NCI-H128 (cell line): ENCODE results near the gene DPP6.
"Not testable (repeated sequence)": the region's sequence is repeated elsewhere in the genome, so short reads cannot be mapped to it uniquely, and the experiment has no call there.

Experiments used
- DNase-seq: peaks from one replicate; lab custom pipeline; 2025; ENCODE audit not compliant: unreplicated experiment; lab: John Stamatoyannopoulos, UW

The DPP6 gene

DNA sequence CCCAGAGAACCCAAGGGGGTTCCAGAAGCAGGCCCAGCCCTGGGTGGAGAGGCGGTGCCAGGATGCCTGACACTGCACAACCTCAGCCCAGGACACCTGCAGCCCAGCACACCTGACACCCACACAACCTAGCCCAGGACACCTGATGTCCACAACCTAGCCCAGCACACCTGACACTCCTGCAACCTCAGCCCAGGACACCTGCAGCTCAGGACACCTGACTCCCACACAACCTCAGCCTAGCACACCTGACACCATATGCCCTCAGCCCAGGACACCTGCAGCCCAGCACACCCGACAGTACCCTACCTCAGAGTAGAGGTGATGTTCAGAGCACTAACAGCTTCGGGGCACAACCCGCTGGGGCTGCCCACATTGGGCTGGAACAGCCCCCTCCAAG is 863.4 kb downstream of the DPP6 start:
- DNase-seq: no peak

- DNase-seq: no peak
Measured at GRCh38 chr7:154916381-154916780, 864.2 kb downstream of the DPP6 start.

DNA sequence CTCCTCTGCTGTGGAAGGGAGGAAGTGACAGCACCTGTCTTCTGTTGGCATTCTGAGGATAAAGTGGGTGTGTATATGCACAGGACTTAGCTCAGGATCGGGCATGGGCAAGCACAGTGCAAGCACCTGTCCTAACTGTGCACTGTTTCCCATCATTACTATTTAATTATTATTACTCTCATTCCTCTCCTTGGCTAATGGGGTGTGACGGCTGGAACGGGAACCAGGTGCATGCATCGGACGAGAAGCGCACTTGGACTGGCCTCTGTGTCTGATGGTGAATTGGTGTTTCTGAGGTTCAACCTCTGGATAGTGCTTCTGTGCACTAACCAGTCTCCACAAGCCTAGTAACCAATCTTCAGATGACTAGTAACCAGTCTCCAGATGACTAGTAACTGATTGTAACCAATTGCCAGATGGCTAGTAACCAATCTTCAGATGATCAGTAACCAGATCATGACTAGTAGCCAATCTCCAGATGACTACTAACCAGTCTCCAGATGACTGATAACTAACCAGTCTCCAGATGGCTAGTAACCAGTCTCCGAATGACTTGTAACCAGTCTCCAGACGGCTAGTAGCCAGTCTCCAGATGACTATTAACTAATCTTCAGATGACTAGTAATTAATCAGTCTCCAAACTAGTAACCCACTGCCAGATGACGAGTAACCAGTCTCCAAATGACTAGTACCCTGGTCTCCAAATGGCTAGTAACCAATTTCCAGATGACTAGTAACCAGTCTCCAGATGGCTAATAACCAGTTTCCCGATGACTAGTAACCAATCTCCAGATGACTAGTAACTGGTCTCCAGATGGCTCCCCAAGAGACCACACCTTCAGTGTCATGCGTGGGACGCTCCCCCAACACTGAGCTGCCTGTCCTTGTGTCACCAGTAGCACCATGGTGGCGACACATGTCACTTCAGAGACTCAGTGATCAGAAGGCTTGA is 864.9 kb downstream of the DPP6 start:
- no peak for DNase-seq

GRCh38 chr7:154917808-154918160 is 865.6 kb downstream of the DPP6 start:
- no peak for DNase-seq

DNA sequence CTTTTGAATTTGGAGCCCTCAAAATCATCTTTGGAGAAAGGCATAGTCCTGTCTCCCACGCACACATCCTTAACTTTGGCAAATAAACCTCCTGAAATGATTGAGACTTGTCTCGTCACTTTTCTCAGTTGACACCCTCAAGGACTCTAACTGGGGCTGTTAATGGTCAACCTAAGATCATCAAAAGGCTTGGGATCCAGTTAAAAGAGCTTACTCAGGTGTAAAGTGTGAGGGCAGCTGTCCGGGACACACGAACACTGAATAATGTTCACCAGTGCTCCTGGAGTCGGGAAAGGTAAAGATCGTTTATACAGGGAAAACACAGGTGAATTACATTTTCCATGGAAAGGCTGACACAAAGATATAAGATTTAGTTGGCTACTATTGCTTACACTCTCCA is 866.1 kb downstream of the DPP6 start:
- DNase-seq: no peak

GRCh38 chr7:154918741-154919140 is 866.5 kb downstream of the DPP6 start:
- DNase-seq: no peak

- no peak for DNase-seq
Measured at GRCh38 chr7:154919344-154920225, 867.4 kb downstream of the DPP6 start.

DNA sequence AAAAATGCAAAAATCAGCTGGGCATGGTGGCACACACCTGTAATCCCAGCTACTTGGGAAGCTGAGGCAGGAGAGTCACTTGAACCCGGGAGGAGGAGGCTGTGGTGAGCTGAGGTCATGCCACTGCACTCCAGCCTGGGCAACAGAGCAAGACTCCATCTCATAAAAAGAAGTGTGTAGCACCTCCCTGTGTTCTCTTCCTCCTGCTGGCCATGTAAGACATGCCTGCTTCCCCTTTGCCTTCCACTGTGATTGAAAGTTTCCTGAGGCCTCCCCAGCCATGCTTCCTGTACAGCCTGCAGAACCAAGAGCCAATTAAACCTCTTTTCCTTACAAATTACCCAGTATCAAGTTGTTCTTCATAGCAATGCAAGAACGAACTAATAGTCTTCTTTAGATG is 870.3 kb downstream of the DPP6 start:
- not testable (repeated sequence) for DNase-seq

- DNase-seq: peak; percentile 66
Measured at GRCh38 chr7:154927624-154928125, 875.5 kb downstream of the DPP6 start.

GRCh38 chr7:154928136-154929005 is 876.2 kb downstream of the DPP6 start:
- peak; percentile 64 for DNase-seq

DNA sequence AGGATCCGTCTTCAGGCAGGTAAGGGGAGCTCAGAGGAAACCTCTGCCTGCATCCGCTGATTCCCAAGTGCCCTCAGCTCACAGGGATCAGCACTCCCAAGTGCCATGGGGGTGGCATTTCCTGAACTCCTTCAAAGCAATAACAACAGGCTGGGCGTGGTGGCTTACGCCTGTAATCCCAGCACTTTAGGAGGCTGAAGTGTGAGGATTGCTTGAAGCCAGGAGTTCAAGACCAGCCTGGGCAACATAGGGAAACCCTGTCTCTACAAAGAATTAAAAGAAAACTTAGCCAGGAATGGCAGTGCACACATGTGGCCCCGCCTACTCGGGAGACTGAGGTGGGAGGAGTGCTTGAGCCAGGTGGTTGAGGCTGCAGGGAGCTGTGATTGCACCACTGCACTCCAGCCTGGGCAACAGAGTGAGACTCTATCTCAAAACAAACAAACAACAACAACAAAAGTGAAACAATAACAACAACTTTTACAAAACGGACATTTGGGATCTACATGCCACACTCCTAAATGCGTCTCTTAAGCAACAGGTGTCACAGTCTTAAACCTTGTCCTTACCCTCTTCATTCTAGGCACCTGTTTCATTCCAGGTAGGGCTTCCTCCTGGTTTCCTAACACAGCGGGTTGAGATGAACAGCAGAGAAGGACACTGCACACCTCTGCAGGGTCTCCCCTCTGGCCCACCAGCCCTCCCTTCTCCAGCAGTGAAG is 877.0 kb downstream of the DPP6 start:
- DNase-seq: no peak

GRCh38 chr7:154931906-154932305 is 879.7 kb downstream of the DPP6 start:
- no peak for DNase-seq

GRCh38 chr7:154934353-154934952 is 882.3 kb downstream of the DPP6 start:
- DNase-seq: not testable (repeated sequence)

DNA sequence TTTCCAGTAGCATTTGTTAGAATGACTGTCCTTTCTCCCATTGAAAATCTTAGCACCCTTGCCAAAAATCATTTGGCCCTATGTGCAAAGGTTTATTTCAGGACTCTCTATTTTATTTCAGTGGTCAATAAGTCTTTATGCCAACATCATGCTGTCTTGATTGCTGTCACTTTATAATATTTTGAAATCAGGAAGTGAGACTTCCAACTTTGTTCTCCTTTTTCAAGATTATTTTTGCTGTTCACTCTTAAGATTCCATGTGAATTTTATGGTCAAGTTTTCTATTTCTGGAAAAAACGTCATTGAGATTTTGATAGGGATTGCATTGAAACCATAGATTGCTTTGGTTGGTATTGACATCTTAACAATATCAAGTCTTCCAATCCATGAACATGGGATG is 885.6 kb downstream of the DPP6 start:
- DNase-seq: no peak

DNA sequence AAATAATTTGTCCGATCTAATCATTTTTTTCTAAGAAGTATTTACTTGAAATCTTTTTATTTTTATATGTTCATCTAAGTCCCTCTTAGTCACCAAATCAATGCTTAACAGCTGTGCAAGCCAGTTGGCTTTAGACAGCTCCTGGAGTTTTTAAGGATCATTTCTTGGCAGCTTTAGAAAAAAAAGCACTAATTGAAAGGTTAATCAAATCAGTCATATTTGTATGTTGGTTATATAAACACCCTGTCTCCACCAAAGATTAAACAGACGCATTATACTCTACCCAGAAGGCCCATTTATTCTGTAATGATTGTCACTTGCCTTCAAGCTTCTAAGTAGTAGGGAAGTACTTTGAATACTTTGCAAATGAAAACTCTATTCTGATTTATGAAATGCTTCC is 890.5 kb downstream of the DPP6 start:
- DNase-seq: no peak
